GM12878 (cell line): ENCODE results near the gene C11orf91. TPM values are rescaled to one million over a fixed set of nuclear protein-coding genes. Genes with fewer than 3 reads are reported as not detected.

ENCODE experiments used
- ATAC-seq: fragments of 200-7000 bp; cut with Tn5 transposase; 3 replicates; pipeline ENCODE4 v1.9.1; 2020; ENCODE audit warnings: mild to moderate bottlenecking, moderate library complexity
- BruUV-seq: library from RNA; stranded (reverse); fragments of 400-500 nt; replicated peaks from 2 replicates; lab custom pipeline; 2021; lab: Mats Ljungman, UMichigan
- CTCF ChIA-PET: fragments of 300-600 bp; sonication (Branson Sonifier 250); formaldehyde crosslinking; extraction: SDS; loops from one replicate; lab custom pipeline; 2021; ENCODE audit warnings: inconsistent platforms; lab: Yijun Ruan, JAX
- POLR2A ChIA-PET: fragments of 350-600 bp; formaldehyde crosslinking; extraction: SDS; loops from one replicate; lab custom pipeline; 2021; ENCODE audit warnings: inconsistent platforms; lab: Charles Lee
- RAD21 ChIA-PET: fragments of 300-600 bp; sonication (Branson Sonifier 250); formaldehyde crosslinking; loops from one replicate; lab custom pipeline; 2023; ENCODE audit warnings: antibody characterized with exemption; ENCODE audit not compliant: unreplicated experiment; lab: Charles Lee
- SMC1A ChIA-PET: fragments of 300-600 bp; sonication (Branson Sonifier 250); formaldehyde crosslinking; loops from one replicate; lab custom pipeline; 2023; ENCODE audit not compliant: unreplicated experiment, uncharacterized antibody; lab: Charles Lee
- DNase-seq: peaks from one replicate; pipeline ENCODE4 v3.0.0-alpha.2; 2011; ENCODE audit warnings: low read depth, low spot score
- FAIRE-seq: peaks from 3 replicates; lab custom pipeline; 2011; peaks lifted over from hg19 to GRCh38; lab: Jason Lieb, UNC
- H2AFZ ChIP-seq: 2 replicates; pipeline ENCODE4 v1.6.0; 2011; ENCODE audit warnings: low read depth, low read length, control low read depth; ENCODE audit not compliant: control insufficient read depth
- H3K27ac ChIP-seq: 2 replicates; pipeline ENCODE4 v1.5.1; 2011; ENCODE audit warnings: control low read depth; ENCODE audit not compliant: control insufficient read depth, insufficient read depth
- H3K27me3 ChIP-seq, 2 experiments: replicated peaks in 1 of 2; 2 replicates each; pipeline versions ENCODE4 v1.6.0 to v1.6.1; 2011; ENCODE audit warnings: low read length in 1 of 2; ENCODE audit not compliant: control insufficient read depth in 2 of 2, insufficient read depth in 2 of 2
- H3K36me3 ChIP-seq, 2 experiments: 2 replicates each; pipeline ENCODE4 v1.5.1; 2011; ENCODE audit warnings: low read length in 1 of 2; ENCODE audit not compliant: control insufficient read depth in 2 of 2, insufficient read depth in 2 of 2
- H3K4me1 ChIP-seq: 2 replicates; pipeline ENCODE4 v1.6.1; 2011; ENCODE audit warnings: mild to moderate bottlenecking, low read length, moderate library complexity, mixed read lengths; ENCODE audit not compliant: control insufficient read depth, insufficient read depth
- H3K4me2 ChIP-seq: 2 replicates; pipeline ENCODE4 v1.6.0; 2011; ENCODE audit warnings: control low read depth; ENCODE audit not compliant: control insufficient read depth, insufficient read depth
- H3K4me3 ChIP-seq: fragments of 200-600 bp; sonication (generic); 2 replicates; pipeline ENCODE4 v1.5.1; 2016
- H3K79me2 ChIP-seq: 2 replicates; pipeline ENCODE4 v1.6.0; 2011; ENCODE audit warnings: low read length; ENCODE audit not compliant: control insufficient read depth, insufficient read depth
- H3K9ac ChIP-seq: 2 replicates; pipeline ENCODE4 v1.8.0; 2011; ENCODE audit warnings: low read length, control low read depth, mixed read lengths; ENCODE audit not compliant: control insufficient read depth, insufficient read depth
- H3K9me3 ChIP-seq: replicated peaks from 3 replicates; pipeline ENCODE4 v1.5.1; 2011; ENCODE audit warnings: mild to moderate bottlenecking, low read length; ENCODE audit not compliant: control insufficient read depth, insufficient read depth
- H4K20me1 ChIP-seq: 2 replicates; pipeline ENCODE4 v1.6.0; 2011; ENCODE audit not compliant: control insufficient read depth, insufficient read depth
- ATF7 ChIP-seq: fragments of 450-650 bp; IDR thresholded peaks from 2 replicates; pipeline ENCODE4 v1.6.1; 2016; ENCODE audit warnings: low read depth, mild to moderate bottlenecking
- BRCA1 ChIP-seq: IDR thresholded peaks from 2 replicates; pipeline ENCODE4 v1.6.1; 2011; ENCODE audit warnings: low read depth, low read length, improper control_type of control experiment
- CEBPB ChIP-seq, 2 experiments: fragments of 150-350 bp in 1 of 2; IDR thresholded peaks; 2 replicates each; pipeline ENCODE4 v1.6.1; 2012 to 2014; ENCODE audit warnings: low read depth in 2 of 2, low read length in 2 of 2, borderline replicate concordance in 1 of 2, inconsistent platforms in 1 of 2
- CREB1 ChIP-seq: IDR thresholded peaks from 2 replicates; pipeline ENCODE4 v1.6.1; 2012; ENCODE audit warnings: low read depth, mild to moderate bottlenecking, inconsistent platforms
- EZH2 ChIP-seq: IDR thresholded peaks from 2 replicates; pipeline ENCODE4 v1.6.1; 2012; ENCODE audit warnings: low read depth, mild to moderate bottlenecking, control low read depth, inconsistent platforms, low read length, borderline replicate concordance; ENCODE audit not compliant: control insufficient read depth
- YY1 ChIP-seq: IDR thresholded peaks from 2 replicates; pipeline ENCODE4 v1.6.1; 2011; ENCODE audit warnings: low read depth, mild to moderate bottlenecking, low read length
- WGBS: methylation state at CpG from one replicate; pipeline ENCODE4 v1.1.6; 2016; ENCODE audit warnings: low lambda C conversion rate; ENCODE audit not compliant: insufficient replicate concordance, insufficient coverage; ENCODE audit errors: missing lambda C conversion rate; 5-methylcytosine and 5-hydroxymethylcytosine counted together
- in situ Hi-C: fragments of 300-500 bp; cut with MboI; formaldehyde crosslinking; loops from 9 replicates; pipeline ENCODE4 v1.14.3; 2018; ENCODE audit warnings: mixed read lengths
- intact Hi-C: fragments of 100-400 bp; cut with micrococcal nuclease; formaldehyde crosslinking; loops from one replicate; pipeline ENCODE4 v1.14.2; 2022; ENCODE audit not compliant: unreplicated experiment
- polyA plus RNA-seq, 11 experiments: library from polyadenylated mRNA; depleted of rRNA in 4 of 11; unstranded in 6 of 11; stranded (reverse) in 5 of 11; fragments of >200 nt; fragmentation: Nextera tagmentation in 4 of 11; fragmentation: Illumina TruSeq in 1 of 11; extraction: Ambion mirVana in 4 of 11; extraction: Trizol in 1 of 11; gene quantifications; 1 replicate in 1 of 11; 2 replicates in 10 of 11; pipeline versions ENCODE4 v1.2.1 to v1.2.3, GENCODE V29; 2011 to 2016; ENCODE audit warnings: inconsistent platforms in 2 of 11, missing spikeins in 2 of 11, low read depth in 1 of 11
- total RNA-seq, 4 experiments: library from RNA; depleted of rRNA in 3 of 4; stranded (reverse); fragments of >200 nt in 3 of 4; fragmentation: Illumina TruSeq in 1 of 4; extraction: Trizol in 1 of 4; gene quantifications; 2 replicates each; pipeline versions ENCODE4 v1.2.1 to v1.2.3, GENCODE V29; 2013 to 2021
- TF ChIP-seq, protein P1 (sequence below): fragments of 450-650 bp; IDR thresholded peaks from 2 replicates; pipeline ENCODE4 v1.6.1; 2017; ENCODE audit warnings: borderline replicate concordance

The C11orf91 gene
- total and polyA plus RNA-seq, 10 of the 15 experiments (the other 5 are each of a cell fraction or from before 2014, with no cell fraction given): not detected

DNA sequence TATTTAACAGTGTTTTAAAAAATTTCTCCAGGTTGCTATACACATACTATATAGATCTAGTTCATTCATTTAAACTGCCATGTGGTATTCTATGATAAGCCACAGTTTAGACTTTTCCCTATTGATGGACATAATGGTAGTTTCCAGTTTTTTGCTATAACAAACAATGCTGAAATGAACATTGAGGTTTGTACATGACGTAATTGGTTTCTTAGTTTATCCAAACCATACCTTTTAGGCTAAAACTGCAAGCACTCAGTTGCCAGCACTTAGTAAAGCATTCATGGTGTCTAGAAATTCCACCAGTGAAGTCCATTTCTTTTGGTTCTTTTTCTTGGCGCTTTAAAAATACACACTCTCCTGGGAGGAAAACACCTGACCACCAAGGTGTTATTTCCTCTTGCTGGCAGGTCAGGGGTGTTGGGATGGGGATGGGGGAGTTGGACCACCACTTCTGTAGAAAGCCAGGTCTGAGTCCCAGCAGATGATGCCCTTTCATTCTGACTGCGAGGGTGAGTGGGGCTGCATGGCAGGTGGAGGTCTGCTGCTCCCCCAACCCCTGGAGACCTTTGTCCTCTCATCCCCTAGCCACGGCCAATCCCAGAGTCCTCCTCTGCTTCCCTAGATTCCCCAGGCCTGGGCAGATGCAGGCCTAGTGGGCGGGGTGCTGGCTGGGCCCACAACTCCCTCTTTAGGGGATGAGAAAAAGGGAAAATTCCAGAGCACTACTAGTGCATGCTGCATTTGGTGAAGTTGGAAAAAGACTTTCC is 41.1 kb downstream of the C11orf91 start:
- H3K4me2 ChIP-seq: no peak overlapping the region
- ChIA-PET CTCF (interaction anchor here (0.7 kb wide), 1 partner anchor 102 kb away, joined by 3 read pairs; no protein-coding TSS in a partner anchor), RAD21 (no interaction called here), SMC1A (no interaction called here), POLR2A (no interaction called here)
- H3K9ac ChIP-seq: no peak overlapping the region
- DNase-seq: no peak
- H3K4me1 ChIP-seq: peaks cover 16% of the 10 kb centered on the region
- no peaks in the 10 kb centered on the region for H3K36me3 ChIP-seq
- H3K9me3 ChIP-seq: no peaks in the 10 kb centered on the region
- ATAC-seq: no peak
- in situ Hi-C loops: no loop called here
- FAIRE-seq: no peak
- no peaks in the 10 kb centered on the region for H3K79me2 ChIP-seq
- no peak overlapping the region for H2AFZ ChIP-seq
- H3K27ac ChIP-seq: no peak overlapping the region
- BruUV-seq: no TSS peak
- no peak for TF ChIP-seq CEBPB (IDR thresholded peaks at IDR 0.05; ENCODE audit: borderline replicate concordance in 1 of 2, low read depth in 2 of 2, low read length in 2 of 2)
- peak; percentile 53; the same call in 1 of the 2 replicates for TF ChIP-seq ATF7
- TF ChIP-seq, all 136 proteins: peak for 1
- Histone ChIP-seq H3K27me3 (no peaks in the 10 kb centered on the region), H4K20me1 (no peaks in the 10 kb centered on the region), H3K4me3 (no peak overlapping the region)
- intact Hi-C loops: no loop called here
- WGBS: 14% methylated on average over 5 of the region's 5 CpGs

DNA sequence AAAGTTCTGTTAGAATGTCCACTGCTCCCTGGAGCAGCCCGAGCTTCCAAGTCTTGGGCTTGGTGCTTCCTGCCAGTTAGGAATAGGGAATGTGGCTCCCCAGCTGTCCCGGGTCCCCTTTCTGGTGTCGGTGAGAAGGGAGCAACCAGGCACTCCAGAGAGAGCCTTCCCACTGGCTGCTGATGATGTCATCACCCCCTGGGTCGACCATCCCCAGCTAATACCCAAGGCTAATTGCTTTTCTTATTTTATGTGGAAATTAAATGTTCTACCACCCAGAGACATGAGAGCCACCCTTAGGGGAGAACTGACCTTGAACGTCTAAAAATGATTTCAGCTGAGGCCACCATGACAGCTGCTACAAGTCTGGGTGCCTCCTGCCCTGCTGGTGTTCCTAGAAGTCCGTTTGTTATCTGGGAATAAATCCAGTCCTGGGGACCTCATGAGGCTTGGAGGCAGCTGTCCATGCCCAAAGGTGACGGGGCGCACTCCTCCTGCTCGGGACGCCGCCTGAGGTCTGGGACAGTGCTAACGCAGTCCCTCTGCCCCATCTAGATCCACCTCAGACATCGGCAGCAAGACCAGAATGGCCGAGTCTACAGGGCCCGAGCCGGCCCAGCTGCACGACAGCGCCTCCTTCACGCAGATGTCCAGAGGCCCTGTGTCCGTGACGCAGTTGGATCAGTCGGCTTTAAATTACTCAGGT is 42.3 kb downstream of the C11orf91 start:
- Histone ChIP-seq H3K79me2 (no peaks in the 10 kb centered on the region), H3K9me3 (no peaks in the 10 kb centered on the region), H2AFZ (no peak overlapping the region), H3K9ac (no peak overlapping the region), H3K4me2 (no peak overlapping the region), H3K4me1 (peaks cover 19% of the 10 kb centered on the region)
- ChIA-PET SMC1A (no interaction called here), CTCF (interaction anchor here (1.2 kb wide), 1 partner anchor 84 kb away, joined by 3 read pairs; no protein-coding TSS in a partner anchor)
- FAIRE-seq (no peak), ATAC-seq (no peak)
- in situ Hi-C loops: no loop called here
- TF ChIP-seq BRCA1: no peak
- TF ChIP-seq YY1: no peak
- no peak for TF ChIP-seq CREB1
- TF ChIP-seq, protein P1, sequence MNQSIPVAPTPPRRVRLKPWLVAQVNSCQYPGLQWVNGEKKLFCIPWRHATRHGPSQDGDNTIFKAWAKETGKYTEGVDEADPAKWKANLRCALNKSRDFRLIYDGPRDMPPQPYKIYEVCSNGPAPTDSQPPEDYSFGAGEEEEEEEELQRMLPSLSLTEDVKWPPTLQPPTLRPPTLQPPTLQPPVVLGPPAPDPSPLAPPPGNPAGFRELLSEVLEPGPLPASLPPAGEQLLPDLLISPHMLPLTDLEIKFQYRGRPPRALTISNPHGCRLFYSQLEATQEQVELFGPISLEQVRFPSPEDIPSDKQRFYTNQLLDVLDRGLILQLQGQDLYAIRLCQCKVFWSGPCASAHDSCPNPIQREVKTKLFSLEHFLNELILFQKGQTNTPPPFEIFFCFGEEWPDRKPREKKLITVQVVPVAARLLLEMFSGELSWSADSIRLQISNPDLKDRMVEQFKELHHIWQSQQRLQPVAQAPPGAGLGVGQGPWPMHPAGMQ: no peak
- TF ChIP-seq EZH2: no peak
- TF ChIP-seq, all 136 proteins: peak for 0
- H3K36me3 ChIP-seq: no peaks in the 10 kb centered on the region
- POLR2A ChIA-PET: no interaction called here
- WGBS: 77% methylated on average over 22 of the region's 22 CpGs
- no peak for DNase-seq
- intact Hi-C loops: no loop called here
- no peak overlapping the region for H3K27ac ChIP-seq
- H3K27me3 ChIP-seq: no peaks in the 10 kb centered on the region
- no peaks in the 10 kb centered on the region for H4K20me1 ChIP-seq
- RAD21 ChIA-PET: no interaction called here
- H3K4me3 ChIP-seq: no peak overlapping the region
- no TSS peak for BruUV-seq
